GM10266 (cell line): ENCODE measurements around the gene LGALSL.

ENCODE experiments used
- DNase-seq: peaks from one replicate; pipeline ENCODE4 v3.0.0; 2012; ENCODE audit errors: extremely low spot score
- CTCF ChIP-seq: IDR thresholded peaks from 2 replicates; pipeline ENCODE4 v1.5.1; 2012; ENCODE audit warnings: mild to moderate bottlenecking, low read depth; ENCODE audit not compliant: control insufficient read depth, insufficient read depth; ENCODE audit errors: missing control alignments

Gene LGALSL

GRCh38 chr2:64412671-64413070, 41.3 kb upstream of the LGALSL start:
- no peak for DNase-seq
- no peak for TF ChIP-seq CTCF

GRCh38 chr2:64414736-64415435, 39.1 kb upstream of the LGALSL start:
- DNase-seq = no peak
- TF ChIP-seq CTCF = no peak

GRCh38 chr2:64417624-64418023, 36.3 kb upstream of the LGALSL start:
- no peak for DNase-seq
- TF ChIP-seq CTCF = no peak

GRCh38 chr2:64419596-64420165, 34.3 kb upstream of the LGALSL start:
- DNase-seq = no peak
- no peak for TF ChIP-seq CTCF

- DNase-seq = no peak
- TF ChIP-seq CTCF = no peak
Observed at GRCh38 chr2:64420677-64421076, 33.3 kb upstream of the LGALSL start.

GRCh38 chr2:64421201-64421600, 32.8 kb upstream of the LGALSL start:
- DNase-seq = no peak
- no peak for TF ChIP-seq CTCF

- no peak for TF ChIP-seq CTCF
- DNase-seq = no peak
Observed at GRCh38 chr2:64422466-64422865, 31.5 kb upstream of the LGALSL start.
